ENCODE results near the gene KLHL7. TPM values are rescaled to one million over a fixed set of nuclear protein-coding genes. Genes with fewer than 3 reads are reported as not detected.

Gene KLHL7
- total and polyA plus RNA-seq, 9 of the 15 experiments (the other 6 are each of a cell fraction or from before 2014, with no cell fraction given) = 4.2 to 63.1 (median 32.3) TPM

- no peak overlapping the region for H3K9ac ChIP-seq (ENCODE audit: insufficient read depth in 1 of 2, low read depth in 2 of 2, low read length in 2 of 2)
- H4K20me1 ChIP-seq (replicated peaks; ENCODE audit: control insufficient read depth, insufficient read depth, low read length) = no peaks in the 10 kb centered on the region; the same call in 1 of the 2 replicates
- BruUV-seq (replicated peaks) = no TSS peak
- H3K79me2 ChIP-seq (ENCODE audit: control insufficient read depth, insufficient read depth, low read length) = no peaks in the 10 kb centered on the region
- no peak overlapping the region for H2AFZ ChIP-seq (ENCODE audit: low read depth, low read length)
- in situ Hi-C loops (cut with MboI) (no loop called here), intact Hi-C loops (cut with micrococcal nuclease) (no loop called here)
- FAIRE-seq = no peak
- ChIA-PET POLR2A (interaction anchor here (0.6 to 0.7 kb wide), 2 partner anchors 9 to 669 kb away, joined by 3 read pairs; no protein-coding TSS in a partner anchor), CTCF (ENCODE audit: low intra/inter-chr PET ratio) (no interaction called here)
- H3K27me3 ChIP-seq (ENCODE audit: control insufficient read depth in 2 of 2, insufficient read depth in 2 of 2, low read length in 2 of 2) = no peaks in the 10 kb centered on the region
- no peak for ATAC-seq
- H3K36me3 ChIP-seq (ENCODE audit: control insufficient read depth, insufficient read depth, low read length) = no peaks in the 10 kb centered on the region
- H3K4me3 ChIP-seq = no peak overlapping the region
- no peak overlapping the region for H3K27ac ChIP-seq (ENCODE audit: extremely low read depth, low read depth, low read length)
- WGBS (ENCODE audit: insufficient coverage, low coverage, missing lambda C conversion rate) = 2% methylated on average over 3 of the region's 3 CpGs
- no peak overlapping the region for H3K4me2 ChIP-seq (ENCODE audit: insufficient read depth, low read length)
- H3K9me3 ChIP-seq (replicated peaks; ENCODE audit: control insufficient read depth, insufficient read depth, low read depth, low read length) = no peaks in the 10 kb centered on the region
- peaks cover 0 to 5% of the 10 kb centered on the region in 2 experiments; a peak in 3 of 5 replicates for H3K4me1 ChIP-seq (replicated peaks in 1 of 2; ENCODE audit: control insufficient read depth in 2 of 2, insufficient read depth in 2 of 2, low read length in 2 of 2)
- H3K9me1 ChIP-seq (ENCODE audit: control insufficient read depth, insufficient read depth, low read length) = no peaks in the 10 kb centered on the region
- no peak for DNase-seq (ENCODE audit: extremely low read depth in 1 of 4, low spot score in 3 of 4)
- TF ChIP-seq TRIM24 (IDR thresholded peaks at IDR 0.05) (no peak), ZBTB33 (CRISPR knock-in tag; IDR thresholded peaks at IDR 0.05) (no peak), ELF2 (CRISPR knock-in tag; IDR thresholded peaks at IDR 0.05) (no peak), SNAPC5 (CRISPR knock-in tag; IDR thresholded peaks at IDR 0.05) (no peak), NBN (IDR thresholded peaks at IDR 0.05; ENCODE audit: low read depth) (no peak), ATF1 (CRISPR knock-in tag; IDR thresholded peaks at IDR 0.05) (no peak), ATF1 (tag; IDR thresholded peaks at IDR 0.05) (no peak), HMBOX1 (IDR thresholded peaks at IDR 0.05) (no peak), SRSF1 (IDR thresholded peaks at IDR 0.05; ENCODE audit: low read depth, low read length) (no peak), ARID4B (CRISPR knock-in tag; IDR thresholded peaks at IDR 0.05) (no peak), CEBPB (tag; IDR thresholded peaks at IDR 0.05) (no peak), KDM4B (IDR thresholded peaks at IDR 0.05; ENCODE audit: borderline replicate concordance in 2 of 2, low read depth in 1 of 2) (no peak), GMEB1 (CRISPR knock-in tag; IDR thresholded peaks at IDR 0.05) (no peak), CCAR2 (IDR thresholded peaks at IDR 0.05; ENCODE audit: low read depth, low read length) (no peak)
Observed at GRCh38 chr7:23218196-23218595, 112.6 kb downstream of the KLHL7 start.

All from K562 (cell line).